A549 treated with dexamethasone at 1 μM for 4 hours (cell line): Measurements from ENCODE around the gene CCDC154. TPM values are rescaled to one million over a fixed set of nuclear protein-coding genes. Genes with fewer than 3 reads are reported as not detected.

Source experiments
- total RNA-seq: library from RNA; stranded (reverse); fragments of 200-300 nt; extraction: Qiagen RNA extraction; gene quantifications from 5 replicates; pipeline ENCODE4 v1.2.3, GENCODE V29; 2022

CCDC154 gene, protein sequence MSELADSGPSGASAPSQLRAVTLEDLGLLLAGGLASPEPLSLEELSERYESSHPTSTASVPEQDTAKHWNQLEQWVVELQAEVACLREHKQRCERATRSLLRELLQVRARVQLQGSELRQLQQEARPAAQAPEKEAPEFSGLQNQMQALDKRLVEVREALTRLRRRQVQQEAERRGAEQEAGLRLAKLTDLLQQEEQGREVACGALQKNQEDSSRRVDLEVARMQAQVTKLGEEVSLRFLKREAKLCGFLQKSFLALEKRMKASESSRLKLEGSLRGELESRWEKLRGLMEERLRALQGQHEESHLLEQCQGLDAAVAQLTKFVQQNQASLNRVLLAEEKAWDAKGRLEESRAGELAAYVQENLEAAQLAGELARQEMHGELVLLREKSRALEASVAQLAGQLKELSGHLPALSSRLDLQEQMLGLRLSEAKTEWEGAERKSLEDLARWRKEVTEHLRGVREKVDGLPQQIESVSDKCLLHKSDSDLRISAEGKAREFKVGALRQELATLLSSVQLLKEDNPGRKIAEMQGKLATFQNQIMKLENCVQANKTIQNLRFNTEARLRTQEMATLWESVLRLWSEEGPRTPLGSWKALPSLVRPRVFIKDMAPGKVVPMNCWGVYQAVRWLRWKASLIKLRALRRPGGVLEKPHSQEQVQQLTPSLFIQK
- total RNA-seq: 0.07 to 0.34 TPM (median 0.11 TPM) in 5 replicates

DNA sequence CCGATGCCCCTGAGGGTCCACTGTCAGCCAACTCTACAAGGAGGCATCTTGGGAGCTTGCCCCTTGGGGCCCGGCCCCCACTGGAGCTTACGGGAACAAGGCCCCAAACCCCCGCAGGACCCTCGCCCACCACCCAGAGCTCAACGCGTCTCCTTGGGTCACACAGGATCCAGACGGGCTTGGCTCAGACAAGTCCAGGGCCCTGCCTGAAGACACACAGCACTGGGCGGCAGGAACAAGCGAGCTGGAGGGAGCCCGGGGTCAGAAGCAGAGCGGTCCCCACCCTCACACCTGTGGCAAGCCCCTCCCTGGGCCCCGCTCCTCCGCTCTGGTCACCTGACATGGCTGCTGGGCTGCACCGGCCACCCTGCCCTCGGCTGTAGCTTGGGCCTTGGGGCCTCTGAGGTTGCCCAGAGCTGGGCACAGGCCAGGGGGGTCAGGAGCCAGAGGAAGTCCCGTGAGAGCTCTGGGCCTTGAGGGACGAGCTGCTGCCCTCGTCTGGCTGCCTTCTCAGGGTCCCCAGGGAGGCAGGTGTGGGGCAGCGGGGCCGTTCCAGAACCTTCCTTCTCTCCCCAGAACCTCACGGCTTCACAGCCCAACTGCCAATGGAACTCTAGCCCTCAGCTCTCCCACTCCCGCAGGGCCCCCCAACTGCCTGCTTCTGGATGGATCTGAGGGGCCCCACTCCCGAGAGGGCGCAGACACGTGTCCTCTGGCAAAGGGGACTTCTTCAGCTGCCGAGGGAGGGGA lies at the start of gene CCDC154:
Gene CCDC154 (minus strand): TSS at position 577 of the 750 bp plus-strand sequence. CDS start 234 bp downstream, at position 343.

DNA sequence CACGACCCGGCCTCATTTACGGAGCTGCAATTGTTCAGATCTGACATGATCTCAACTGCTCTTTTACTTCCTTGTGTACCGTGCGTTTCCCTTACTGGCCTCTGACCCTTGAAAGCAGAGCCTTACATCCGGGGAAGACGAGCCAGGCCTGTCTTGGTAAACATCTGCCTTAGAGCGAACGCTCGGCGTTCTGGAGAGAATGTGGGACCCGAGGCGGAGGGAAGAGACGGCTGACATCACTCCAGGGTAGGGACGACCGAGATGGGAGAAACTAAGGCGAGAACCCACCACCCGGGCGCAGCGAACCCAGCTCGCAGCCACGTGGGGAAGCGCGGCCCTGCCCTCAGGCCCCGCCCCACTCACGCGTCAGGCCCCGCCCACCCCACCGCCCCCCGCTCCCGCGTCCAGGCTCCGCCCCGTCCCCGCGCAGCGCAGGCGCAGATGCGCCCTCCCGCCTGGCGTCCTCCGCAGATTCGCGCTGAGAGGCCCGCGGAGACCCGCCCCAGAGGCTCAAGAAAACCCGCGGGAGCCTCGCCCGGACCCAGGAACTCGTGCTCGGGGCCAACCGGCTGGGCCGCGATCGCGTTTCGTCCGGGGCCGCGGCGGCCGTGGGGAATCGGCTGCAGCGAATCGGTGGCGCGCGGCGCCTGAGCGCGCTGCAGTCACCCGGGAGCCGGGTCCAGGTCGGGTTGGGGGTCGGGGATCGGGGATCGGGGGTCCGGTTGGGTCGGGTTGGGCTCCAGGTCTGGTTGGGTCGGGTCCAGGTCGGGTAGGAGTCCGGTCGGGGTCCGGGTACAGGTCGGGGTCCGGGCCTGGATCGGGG lies 48.8 kb upstream of the CCDC154 start, which contains the start of gene TELO2:
Gene TELO2 (plus strand): TSS at position 438 of the 823 bp plus-strand sequence. CDS start 922 bp downstream, outside the sequence.

DNA sequence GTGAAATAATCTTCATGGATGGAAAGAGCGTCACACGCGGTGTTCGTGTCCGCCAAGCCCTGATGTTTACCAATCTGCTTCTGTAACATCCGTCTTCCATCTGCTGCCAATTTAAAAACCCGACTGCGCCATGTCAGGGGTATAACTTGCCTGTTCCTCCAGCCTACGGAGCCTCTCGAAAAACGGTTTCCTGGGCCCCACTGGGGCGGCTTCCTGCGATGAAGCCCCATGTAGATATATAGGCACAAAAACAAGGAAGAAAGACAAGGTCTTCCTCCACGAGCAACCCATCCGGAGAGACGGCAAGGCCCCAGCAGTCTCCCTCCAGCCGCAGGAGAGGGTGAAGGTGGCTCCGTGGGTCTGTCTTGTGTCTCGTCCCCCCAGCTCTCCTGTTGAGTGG lies 44.3 kb upstream of the CCDC154 start, which contains the start of gene PTX4:
Gene PTX4 (minus strand): TSS at position 326 of the 400 bp plus-strand sequence. CDS start 35 bp downstream, at position 291.

GRCh38 chr16:1474796-1475551 lies 30.6 kb upstream of the CCDC154 start, which contains the start of gene CLCN7:
Gene CLCN7 (minus strand): TSS chr16:1475028. CDS start chr16:1474974, 54 bp downstream.

DNA sequence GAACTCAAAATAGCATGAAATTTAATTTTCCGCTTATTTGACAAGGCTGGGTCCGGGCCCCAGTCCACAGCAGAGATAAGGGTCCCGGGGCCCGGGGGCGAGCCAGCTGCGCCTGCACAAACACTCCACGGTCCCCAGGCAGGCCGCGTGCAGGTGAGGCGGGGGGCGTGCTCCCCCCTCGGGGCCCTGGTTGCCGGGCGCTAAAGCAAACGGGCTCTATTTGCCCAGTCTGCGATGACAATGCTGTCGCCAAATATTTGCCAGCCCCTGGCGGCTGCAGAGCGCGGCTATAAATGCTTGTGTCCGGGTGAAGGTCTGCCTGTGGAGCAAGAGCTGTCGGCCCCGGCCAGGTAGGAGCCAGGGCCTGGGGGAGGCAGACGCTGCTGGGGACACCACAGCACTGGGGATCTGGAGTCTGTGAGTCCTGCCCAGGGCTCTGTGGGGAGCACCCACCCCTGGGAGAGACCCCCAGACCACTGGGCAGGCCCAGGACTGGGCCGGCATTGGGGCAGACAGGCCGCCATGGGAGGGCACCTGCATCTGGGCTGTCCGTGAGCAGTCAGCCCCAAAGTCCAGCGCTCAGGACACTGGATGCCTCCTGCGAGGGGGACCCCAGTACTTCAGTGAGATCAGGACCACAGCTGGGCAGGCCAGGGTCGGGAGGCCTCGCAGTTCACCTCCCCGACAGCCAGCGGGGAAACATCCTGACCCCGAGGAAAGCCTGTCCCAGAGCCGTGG lies 13.4 kb downstream of the CCDC154 start, which contains the start of gene PERCC1:
Gene PERCC1 (plus strand): TSS at position 320 of the 738 bp plus-strand sequence. CDS start 1,516 bp downstream, outside the sequence.

GRCh38 chr16:1414532-1415260 lies 29.7 kb downstream of the CCDC154 start, which contains the start of gene UNKL:
Gene UNKL (minus strand): TSS chr16:1414704. CDS start chr16:1414691, 13 bp downstream.

Other genes starting within 250 kb of the CCDC154 start
- 0.08 to 0.09 TPM in 2 of 5 replicates, not detected in the others for gene TPSG1, start 219.3 kb downstream of the CCDC154 start, total RNA-seq
- gene TPSB2, start 214.4 kb downstream of the CCDC154 start, total RNA-seq: 0.12 TPM in 1 of 5 replicates, not detected in the others
- 0.11 to 0.27 TPM (median 0.13 TPM) in 3 of 5 replicates, not detected in the others for gene TPSAB1, start 203.9 kb downstream of the CCDC154 start, total RNA-seq
- gene TPSD1, start 188.5 kb downstream of the CCDC154 start, total RNA-seq: not detected in 5 replicates
- 161 to 189 TPM (median 172 TPM) in 5 replicates for gene UBE2I, start 134.9 kb downstream of the CCDC154 start, total RNA-seq
- 0.39 to 1.1 TPM (median 0.97 TPM) in 5 replicates for gene BAIAP3, start 110.9 kb downstream of the CCDC154 start, total RNA-seq
- 57.0 to 92.2 TPM (median 86.4 TPM) in 5 replicates for gene TSR3, start 92.7 kb downstream of the CCDC154 start, total RNA-seq
- 22.2 to 36.5 TPM (median 32.1 TPM) in 5 replicates for gene GNPTG, start 92.6 kb downstream of the CCDC154 start, total RNA-seq
- 17.3 to 29.2 TPM (median 26.5 TPM) in 5 replicates for gene UNKL, start 29.9 kb downstream of the CCDC154 start, total RNA-seq
- gene UQCC4, start 23.8 kb downstream of the CCDC154 start, total RNA-seq: 33.1 to 35.0 TPM (median 33.9 TPM) in 5 replicates
- gene PERCC1, start 13.5 kb downstream of the CCDC154 start, total RNA-seq: not detected in 5 replicates
- 41.1 to 73.1 TPM (median 66.8 TPM) in 5 replicates for gene CLCN7, start 30.5 kb upstream of the CCDC154 start, total RNA-seq
- not detected in 5 replicates for gene PTX4, start 44.4 kb upstream of the CCDC154 start, total RNA-seq
- gene TELO2, start 48.8 kb upstream of the CCDC154 start, total RNA-seq: 22.4 to 37.9 TPM (median 33.0 TPM) in 5 replicates
- gene TMEM204, start 89.1 kb upstream of the CCDC154 start, total RNA-seq: 0.07 to 0.17 TPM (median 0.11 TPM) in 5 replicates
- gene IFT140, start 167.5 kb upstream of the CCDC154 start, total RNA-seq: 7.3 to 11.3 TPM (median 8.7 TPM) in 5 replicates
- 9.8 to 18.9 TPM (median 15.6 TPM) in 5 replicates for gene CRAMP1, start 167.8 kb upstream of the CCDC154 start, total RNA-seq
- 173 to 201 TPM (median 193 TPM) in 5 replicates for gene JPT2, start 233.7 kb upstream of the CCDC154 start, total RNA-seq